Neural progenitor cell (in vitro differentiated cells): Measurements from ENCODE around the gene AHSP. TPM values are rescaled to one million over a fixed set of nuclear protein-coding genes. Genes with fewer than 3 reads are reported as not detected.

Experiments used
- DNase-seq: peaks from one replicate; pipeline ENCODE4 v3.0.0-alpha.2; 2016; ENCODE audit warnings: low spot score
- H2AFZ ChIP-seq: fragments of 200-600 bp; sonication (generic); replicated peaks from 2 replicates; pipeline ENCODE4 v1.6.1; 2016; ENCODE audit warnings: antibody characterized with exemption
- H3F3A ChIP-seq: fragments of 200-600 bp; sonication (generic); 2 replicates; pipeline ENCODE4 v1.6.1; 2016; ENCODE audit warnings: antibody characterized with exemption, low read depth
- H3K27ac ChIP-seq: fragments of 200-600 bp; sonication (generic); 2 replicates; pipeline ENCODE4 v1.5.1; 2016; ENCODE audit warnings: mild to moderate bottlenecking
- H3K27me3 ChIP-seq: fragments of 200-600 bp; sonication (generic); 2 replicates; pipeline ENCODE4 v1.6.1; 2016; ENCODE audit warnings: mild to moderate bottlenecking, moderate library complexity
- H3K36me3 ChIP-seq: fragments of 200-600 bp; sonication (generic); 2 replicates; pipeline ENCODE4 v1.5.1; 2016
- H3K4me1 ChIP-seq: fragments of 200-600 bp; sonication (generic); 2 replicates; pipeline ENCODE4 v1.6.1; 2016; ENCODE audit warnings: mixed run types
- H3K4me2 ChIP-seq: fragments of 200-600 bp; sonication (generic); 2 replicates; pipeline ENCODE4 v1.6.1; 2016
- H3K4me3 ChIP-seq: fragments of 200-600 bp; sonication (generic); 2 replicates; pipeline ENCODE4 v1.5.1; 2016
- H3K79me2 ChIP-seq: fragments of 200-600 bp; sonication (generic); 2 replicates; pipeline ENCODE4 v1.6.1; 2016; ENCODE audit warnings: low read depth
- H3K9ac ChIP-seq: fragments of 200-600 bp; sonication (generic); 2 replicates; pipeline ENCODE4 v1.6.1; 2016
- H3K9me3 ChIP-seq: fragments of 200-600 bp; sonication (generic); 2 replicates; pipeline ENCODE4 v1.5.1; 2016; ENCODE audit warnings: low read depth
- H4K20me1 ChIP-seq: fragments of 200-600 bp; sonication (generic); 2 replicates; pipeline ENCODE4 v1.6.1; 2016; ENCODE audit warnings: low read depth
- H3K27ac Mint-ChIP-seq: 3 replicates; pipeline ENCODE4 v1.8.0; 2021; ENCODE audit warnings: mixed read lengths
- H3K27me3 Mint-ChIP-seq: 2 replicates; pipeline ENCODE4 v1.8.0; 2022; ENCODE audit warnings: low read depth, mild to moderate bottlenecking, inconsistent platforms, moderate library complexity, mixed read lengths; ENCODE audit not compliant: insufficient read depth
- H3K36me3 Mint-ChIP-seq: 3 replicates; pipeline ENCODE4 v1.8.0; 2021; ENCODE audit warnings: mixed read lengths
- H3K4me1 Mint-ChIP-seq: 3 replicates; pipeline ENCODE4 v1.8.0; 2021; ENCODE audit warnings: mixed read lengths
- H3K4me3 Mint-ChIP-seq: 3 replicates; pipeline ENCODE4 v1.8.0; 2021; ENCODE audit warnings: mild to moderate bottlenecking, moderate library complexity, mixed read lengths
- H3K9me3 Mint-ChIP-seq: 3 replicates; pipeline ENCODE4 v1.8.0; 2020; ENCODE audit warnings: mixed read lengths
- EZH2 ChIP-seq: fragments of 200-600 bp; sonication (generic); IDR thresholded peaks from 2 replicates; pipeline ENCODE4 v1.6.1; 2017; ENCODE audit warnings: antibody characterized with exemption, mild to moderate bottlenecking, moderate library complexity
- EZH2phosphoT487 ChIP-seq: fragments of 200-600 bp; sonication (generic); IDR thresholded peaks from 2 replicates; pipeline ENCODE4 v1.6.1; 2017; ENCODE audit warnings: antibody characterized with exemption
- total RNA-seq: library from RNA; depleted of rRNA; stranded (reverse); fragments of >200 nt; gene quantifications from 2 replicates; pipeline ENCODE4 v1.2.3, GENCODE V29; 2015; ENCODE audit warnings: low replicate concordance
- TF ChIP-seq, protein P1 (sequence below): fragments of 200-600 bp; sonication (generic); IDR thresholded peaks from 2 replicates; pipeline ENCODE4 v1.5.1; 2017; ENCODE audit warnings: antibody characterized with exemption, mild to moderate bottlenecking

The AHSP gene
- total RNA-seq, 1 donor from 2014 or later: not detected

DNA sequence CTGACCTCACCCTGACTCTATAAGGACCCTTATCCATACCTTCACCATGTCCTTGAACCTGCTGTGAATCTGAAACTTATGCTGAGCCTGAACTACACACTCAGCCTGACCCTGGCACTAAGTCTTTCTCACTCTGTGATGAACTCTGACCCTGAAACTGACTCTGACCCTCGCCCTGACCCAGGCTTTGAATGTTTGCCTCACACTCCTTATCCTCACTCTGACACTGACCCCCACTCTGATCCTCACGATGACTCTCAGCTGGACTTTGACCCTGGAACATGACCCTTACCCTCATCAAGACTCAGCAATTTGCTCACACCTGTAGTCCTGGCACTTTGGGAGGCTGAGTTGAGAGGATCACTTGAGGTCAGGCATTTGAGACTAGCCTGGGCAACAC, 4.4 kb downstream of the AHSP start:
- no peaks in the 10 kb centered on the region for H3K4me1 Mint-ChIP-seq
- H3K27ac Mint-ChIP-seq: no peak overlapping the region
- no peaks in the 10 kb centered on the region for H3K36me3 Mint-ChIP-seq
- Histone ChIP-seq H4K20me1 (no peaks in the 10 kb centered on the region), H3K27ac (no peak overlapping the region), H3K36me3 (no peaks in the 10 kb centered on the region), H3K4me1 (peaks cover 8% of the 10 kb centered on the region), H3K4me3 (no peak overlapping the region), H3F3A (peaks cover 3% of the 10 kb centered on the region), H3K9ac (no peak overlapping the region), H3K79me2 (no peaks in the 10 kb centered on the region), H2AFZ (no peak overlapping the region), H3K9me3 (no peaks in the 10 kb centered on the region), H3K27me3 (peaks cover 62% of the 10 kb centered on the region), H3K4me2 (no peak overlapping the region)
- no peak for DNase-seq
- peaks cover 7% of the 10 kb centered on the region for H3K9me3 Mint-ChIP-seq
- peaks cover 26% of the 10 kb centered on the region for H3K27me3 Mint-ChIP-seq
- TF ChIP-seq EZH2: no peak
- no peak overlapping the region for H3K4me3 Mint-ChIP-seq

DNA sequence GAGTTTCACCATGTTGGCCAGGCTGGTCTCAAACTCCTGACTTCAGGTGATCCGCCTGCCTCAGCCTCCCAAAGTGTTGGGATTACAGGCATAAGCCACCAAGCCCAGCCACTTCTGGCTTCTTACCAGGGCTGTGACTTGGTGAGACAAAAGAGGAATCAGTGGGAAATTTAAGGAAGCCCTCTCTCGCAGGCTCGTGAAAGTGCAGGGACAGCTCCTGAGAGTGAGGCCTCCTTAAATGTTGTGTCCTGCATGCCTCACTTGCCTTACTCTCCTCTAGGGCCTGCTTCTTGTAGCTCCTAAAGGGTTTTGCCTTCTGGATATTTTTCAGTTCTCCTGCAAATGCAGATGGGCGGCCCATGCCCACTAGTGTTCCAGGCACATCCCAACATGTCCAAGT, 5.2 kb downstream of the AHSP start:
- Histone ChIP-seq H3K9ac (no peak overlapping the region), H3K27me3 (peaks cover 62% of the 10 kb centered on the region), H3K27ac (no peak overlapping the region), H3K36me3 (no peaks in the 10 kb centered on the region), H3K4me1 (peaks cover 8% of the 10 kb centered on the region), H3K4me3 (no peak overlapping the region), H3K79me2 (no peaks in the 10 kb centered on the region), H3K4me2 (no peak overlapping the region), H3K9me3 (no peaks in the 10 kb centered on the region), H3F3A (peaks cover 3% of the 10 kb centered on the region), H2AFZ (no peak overlapping the region), H4K20me1 (no peaks in the 10 kb centered on the region)
- no peak for TF ChIP-seq EZH2phosphoT487
- TF ChIP-seq EZH2: no peak
- TF ChIP-seq, protein P1, sequence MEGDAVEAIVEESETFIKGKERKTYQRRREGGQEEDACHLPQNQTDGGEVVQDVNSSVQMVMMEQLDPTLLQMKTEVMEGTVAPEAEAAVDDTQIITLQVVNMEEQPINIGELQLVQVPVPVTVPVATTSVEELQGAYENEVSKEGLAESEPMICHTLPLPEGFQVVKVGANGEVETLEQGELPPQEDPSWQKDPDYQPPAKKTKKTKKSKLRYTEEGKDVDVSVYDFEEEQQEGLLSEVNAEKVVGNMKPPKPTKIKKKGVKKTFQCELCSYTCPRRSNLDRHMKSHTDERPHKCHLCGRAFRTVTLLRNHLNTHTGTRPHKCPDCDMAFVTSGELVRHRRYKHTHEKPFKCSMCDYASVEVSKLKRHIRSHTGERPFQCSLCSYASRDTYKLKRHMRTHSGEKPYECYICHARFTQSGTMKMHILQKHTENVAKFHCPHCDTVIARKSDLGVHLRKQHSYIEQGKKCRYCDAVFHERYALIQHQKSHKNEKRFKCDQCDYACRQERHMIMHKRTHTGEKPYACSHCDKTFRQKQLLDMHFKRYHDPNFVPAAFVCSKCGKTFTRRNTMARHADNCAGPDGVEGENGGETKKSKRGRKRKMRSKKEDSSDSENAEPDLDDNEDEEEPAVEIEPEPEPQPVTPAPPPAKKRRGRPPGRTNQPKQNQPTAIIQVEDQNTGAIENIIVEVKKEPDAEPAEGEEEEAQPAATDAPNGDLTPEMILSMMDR: no peak
- H3K36me3 Mint-ChIP-seq: no peaks in the 10 kb centered on the region
- peak; percentile 9 for DNase-seq
- H3K27me3 Mint-ChIP-seq: peaks cover 21% of the 10 kb centered on the region
- H3K9me3 Mint-ChIP-seq: peaks cover 9% of the 10 kb centered on the region
- H3K27ac Mint-ChIP-seq: no peak overlapping the region
- H3K4me3 Mint-ChIP-seq: no peak overlapping the region
- no peaks in the 10 kb centered on the region for H3K4me1 Mint-ChIP-seq

DNA sequence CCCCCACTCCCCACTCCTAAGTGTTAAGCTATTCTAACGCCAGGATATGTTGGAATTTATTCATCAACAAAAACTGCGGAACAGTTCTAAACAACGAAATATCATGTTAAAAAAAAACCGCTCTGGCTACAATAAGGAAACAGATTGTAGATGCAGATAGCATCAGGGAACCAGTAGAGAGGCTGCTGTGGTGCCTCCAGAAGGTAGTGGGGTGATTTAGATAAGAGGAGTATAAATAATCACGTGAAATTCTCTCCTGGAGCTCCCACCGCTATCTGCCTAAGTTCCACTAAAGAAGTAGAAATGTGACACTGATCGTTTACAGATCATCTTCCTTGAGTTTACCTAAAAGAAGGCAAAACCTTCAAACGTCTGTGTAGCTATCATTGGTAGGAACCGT, 8.0 kb downstream of the AHSP start:
- H3K4me1 Mint-ChIP-seq: no peaks in the 10 kb centered on the region
- no peaks in the 10 kb centered on the region for H4K20me1 ChIP-seq
- H3K27ac ChIP-seq: no peak overlapping the region
- H3K4me3 ChIP-seq: no peak overlapping the region
- no peak for TF ChIP-seq EZH2phosphoT487
- TF ChIP-seq EZH2: no peak
- TF ChIP-seq, protein P1: no peak
- H3K79me2 ChIP-seq: no peaks in the 10 kb centered on the region
- H3K27ac Mint-ChIP-seq: no peak overlapping the region
- peaks cover 38% of the 10 kb centered on the region for H3K27me3 ChIP-seq
- H3K4me2 ChIP-seq: no peak overlapping the region
- H3K36me3 ChIP-seq: no peaks in the 10 kb centered on the region
- H3K9me3 ChIP-seq: no peaks in the 10 kb centered on the region
- DNase-seq: no peak
- H3K9ac ChIP-seq: no peak overlapping the region
- no peaks in the 10 kb centered on the region for H3K36me3 Mint-ChIP-seq
- H3K4me1 ChIP-seq: no peaks in the 10 kb centered on the region
- H3F3A ChIP-seq: no peaks in the 10 kb centered on the region
- peaks cover 8% of the 10 kb centered on the region for H3K27me3 Mint-ChIP-seq
- H3K4me3 Mint-ChIP-seq: no peak overlapping the region
- peaks cover 6% of the 10 kb centered on the region for H3K9me3 Mint-ChIP-seq
- H2AFZ ChIP-seq: no peak overlapping the region

DNA sequence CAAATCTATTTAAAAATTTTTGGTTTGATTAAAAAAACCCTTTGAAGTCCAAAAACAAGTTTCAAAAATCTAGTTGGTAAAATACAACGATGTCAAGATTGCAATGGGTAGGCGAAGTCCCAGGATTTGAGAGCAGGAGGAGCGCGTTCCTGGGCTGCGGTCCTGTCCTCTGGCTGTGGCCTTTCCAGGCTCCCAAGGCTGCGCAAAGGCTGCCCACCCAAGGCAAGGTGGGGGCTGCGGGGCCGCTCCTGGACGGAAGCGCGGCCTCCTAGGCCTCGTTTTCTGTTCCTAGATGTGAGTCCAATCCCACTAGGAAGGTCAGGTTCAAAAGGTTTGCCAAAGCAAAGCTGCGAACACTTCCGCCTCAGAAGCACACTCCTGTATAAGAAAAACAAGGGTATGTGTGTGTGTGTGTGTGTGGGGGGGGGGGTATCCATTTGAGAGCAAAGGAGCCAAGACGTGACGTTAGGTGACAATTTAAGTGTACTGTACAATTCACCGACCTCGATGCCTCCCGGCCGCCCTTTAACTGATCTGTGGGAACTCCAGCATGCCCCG, 9.2 kb downstream of the AHSP start:
- Histone ChIP-seq H3K36me3 (no peaks in the 10 kb centered on the region), H3K79me2 (no peaks in the 10 kb centered on the region), H3K4me1 (no peaks in the 10 kb centered on the region), H4K20me1 (no peaks in the 10 kb centered on the region), H3K4me2 (peak overlapping the region; percentile 76), H2AFZ (no peak overlapping the region), H3F3A (no peaks in the 10 kb centered on the region), H3K4me3 (peak overlapping the region; percentile 42), H3K27me3 (peaks cover 27% of the 10 kb centered on the region), H3K27ac (no peak overlapping the region), H3K9ac (no peak overlapping the region), H3K9me3 (no peaks in the 10 kb centered on the region)
- Mint-ChIP-seq H3K4me3 (no peak overlapping the region), H3K27me3 (peaks cover 8% of the 10 kb centered on the region), H3K27ac (no peak overlapping the region), H3K36me3 (no peaks in the 10 kb centered on the region), H3K4me1 (no peaks in the 10 kb centered on the region), H3K9me3 (peaks cover 6% of the 10 kb centered on the region)
- TF ChIP-seq EZH2 (no peak), EZH2phosphoT487 (no peak)
- TF ChIP-seq, protein P1: no peak
- DNase-seq: no peak
